IPS-20b (cell line): ENCODE data around the gene ISM1.
A peak's percentile ranks its signal among the peaks of the same experiment; 100 is the strongest.

ENCODE experiments used
- H3K27ac ChIP-seq: one replicate; pipeline ENCODE4 v1.5.1; 2013; ENCODE audit warnings: low read length
- H3K27me3 ChIP-seq: 2 replicates; pipeline ENCODE4 v1.6.1; 2013; ENCODE audit warnings: mild to moderate bottlenecking, low read length, inconsistent platforms; ENCODE audit not compliant: insufficient read depth
- H3K36me3 ChIP-seq: 2 replicates; pipeline ENCODE4 v1.6.1; 2013; ENCODE audit warnings: low read depth, mild to moderate bottlenecking, inconsistent platforms, low read length, moderate library complexity; ENCODE audit not compliant: insufficient read depth
- H3K4me1 ChIP-seq: 2 replicates; pipeline ENCODE4 v1.6.1; 2013; ENCODE audit warnings: mild to moderate bottlenecking, control low read depth, inconsistent platforms, low read length, moderate library complexity; ENCODE audit not compliant: insufficient read depth
- H3K4me3 ChIP-seq: 2 replicates; pipeline ENCODE4 v1.5.1; 2013; ENCODE audit warnings: mild to moderate bottlenecking, low read length, inconsistent platforms
- H3K9ac ChIP-seq: 2 replicates; pipeline ENCODE4 v1.6.1; 2013; ENCODE audit warnings: low read depth, mild to moderate bottlenecking, inconsistent platforms, low read length, moderate library complexity
- H3K9me3 ChIP-seq: 2 replicates; pipeline ENCODE4 v1.6.1; 2013; ENCODE audit warnings: mild to moderate bottlenecking, low read depth, low read length, inconsistent platforms; ENCODE audit not compliant: insufficient read depth

The ISM1 gene

DNA sequence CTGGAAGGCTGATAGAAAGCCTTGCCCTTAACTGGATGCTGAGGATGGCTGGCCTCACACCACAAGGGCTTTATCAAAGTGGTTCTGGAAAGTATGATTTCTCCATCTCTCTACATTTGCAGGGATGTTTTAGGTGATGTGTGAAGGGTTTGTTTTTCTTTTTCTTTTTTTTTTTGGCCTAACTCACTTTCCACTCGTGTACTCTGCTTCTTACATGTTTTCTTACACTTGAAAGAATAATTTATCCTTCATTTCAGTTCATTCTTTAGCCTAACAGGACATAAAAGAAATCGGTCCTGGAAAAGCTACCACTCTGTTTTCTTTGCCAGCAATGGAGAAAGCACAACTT is 41.2 kb downstream of the ISM1 start:
- no peak overlapping the region for H3K4me3 ChIP-seq
- no peaks in the 10 kb centered on the region for H3K4me1 ChIP-seq
- H3K9me3 ChIP-seq: no peaks in the 10 kb centered on the region
- H3K36me3 ChIP-seq: no peaks in the 10 kb centered on the region
- no peak overlapping the region for H3K9ac ChIP-seq
- no peak overlapping the region for H3K27ac ChIP-seq
- no peaks in the 10 kb centered on the region for H3K27me3 ChIP-seq

DNA sequence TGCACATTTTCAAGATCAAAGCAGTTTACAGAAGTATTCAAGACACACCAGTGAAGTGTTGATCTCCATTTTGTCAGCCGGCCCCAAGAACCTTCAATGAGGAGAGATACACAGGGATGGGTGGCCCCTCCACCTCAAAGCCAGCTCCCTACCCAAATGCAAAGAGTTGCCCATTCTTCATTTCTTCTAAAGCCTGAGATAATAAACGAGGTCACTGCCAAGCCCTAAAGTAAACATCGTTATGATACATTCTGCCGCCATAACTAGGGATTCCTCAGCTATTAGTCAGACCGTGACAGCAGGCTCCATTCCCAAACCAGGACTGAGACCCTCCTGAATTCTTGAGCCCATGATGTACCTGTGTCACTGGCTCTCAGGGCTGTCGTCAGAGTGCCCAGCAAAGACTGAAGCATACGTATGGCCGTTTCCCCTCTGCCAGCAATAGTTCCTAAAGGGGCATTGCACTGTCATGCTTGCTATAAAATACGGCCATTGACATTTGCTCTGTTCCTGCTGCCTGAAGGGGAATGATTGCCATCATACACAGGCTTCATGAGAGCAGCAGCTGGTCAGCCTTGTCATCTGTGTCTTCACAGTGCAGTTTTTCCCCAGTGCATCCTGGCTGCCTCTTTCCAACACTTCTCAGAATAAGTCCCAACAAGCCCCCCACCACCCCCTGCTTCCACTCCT is 41.7 kb downstream of the ISM1 start:
- Histone ChIP-seq H3K4me3 (no peak overlapping the region), H3K27me3 (no peaks in the 10 kb centered on the region), H3K9me3 (no peaks in the 10 kb centered on the region), H3K9ac (no peak overlapping the region), H3K27ac (no peak overlapping the region), H3K4me1 (no peaks in the 10 kb centered on the region), H3K36me3 (no peaks in the 10 kb centered on the region)

DNA sequence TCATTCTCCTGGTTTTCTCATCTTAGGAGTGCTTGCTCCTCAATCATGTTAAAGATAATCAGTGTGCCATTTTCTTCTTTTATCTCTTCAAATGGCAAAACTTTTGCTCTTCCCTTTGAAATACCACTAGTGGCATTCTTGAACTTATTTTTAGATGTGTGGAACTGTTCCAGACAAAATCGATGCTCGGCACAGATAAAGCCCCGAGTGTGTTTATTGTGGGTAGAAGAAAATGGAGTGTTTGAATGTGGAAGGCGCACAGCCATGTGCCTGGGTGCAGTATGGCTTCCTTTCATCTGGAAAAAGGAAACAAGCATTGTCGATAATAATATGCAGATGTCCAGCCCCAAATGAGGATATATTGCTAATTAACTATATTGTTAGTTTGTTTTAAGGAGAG is 42.4 kb downstream of the ISM1 start:
- H3K27me3 ChIP-seq: no peaks in the 10 kb centered on the region
- H3K4me1 ChIP-seq: no peaks in the 10 kb centered on the region
- H3K9me3 ChIP-seq: no peaks in the 10 kb centered on the region
- no peak overlapping the region for H3K4me3 ChIP-seq
- no peak overlapping the region for H3K9ac ChIP-seq
- no peaks in the 10 kb centered on the region for H3K36me3 ChIP-seq
- no peak overlapping the region for H3K27ac ChIP-seq

DNA sequence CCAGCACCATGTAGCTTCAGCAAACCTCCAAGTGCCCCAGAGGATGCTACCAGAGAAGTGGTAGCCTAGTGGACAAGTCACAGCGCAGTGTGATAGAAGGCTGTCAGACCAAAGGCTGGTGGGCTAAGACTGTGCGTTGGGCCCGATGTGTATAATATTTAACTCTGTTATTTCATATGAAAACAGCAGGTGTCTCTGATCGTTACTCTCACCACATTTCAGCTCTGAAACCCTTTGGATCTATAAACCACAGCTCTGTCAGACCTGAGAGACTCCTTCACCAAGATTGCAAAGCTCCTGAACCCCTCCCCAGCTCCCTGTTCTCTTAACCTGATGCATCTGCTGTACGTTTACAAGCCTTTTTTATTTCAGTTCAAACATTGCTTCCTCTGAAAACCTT is 43.8 kb downstream of the ISM1 start:
- no peak overlapping the region for H3K9ac ChIP-seq
- H3K27ac ChIP-seq: no peak overlapping the region
- no peaks in the 10 kb centered on the region for H3K9me3 ChIP-seq
- no peaks in the 10 kb centered on the region for H3K27me3 ChIP-seq
- H3K4me1 ChIP-seq: no peaks in the 10 kb centered on the region
- no peaks in the 10 kb centered on the region for H3K36me3 ChIP-seq
- no peak overlapping the region for H3K4me3 ChIP-seq

DNA sequence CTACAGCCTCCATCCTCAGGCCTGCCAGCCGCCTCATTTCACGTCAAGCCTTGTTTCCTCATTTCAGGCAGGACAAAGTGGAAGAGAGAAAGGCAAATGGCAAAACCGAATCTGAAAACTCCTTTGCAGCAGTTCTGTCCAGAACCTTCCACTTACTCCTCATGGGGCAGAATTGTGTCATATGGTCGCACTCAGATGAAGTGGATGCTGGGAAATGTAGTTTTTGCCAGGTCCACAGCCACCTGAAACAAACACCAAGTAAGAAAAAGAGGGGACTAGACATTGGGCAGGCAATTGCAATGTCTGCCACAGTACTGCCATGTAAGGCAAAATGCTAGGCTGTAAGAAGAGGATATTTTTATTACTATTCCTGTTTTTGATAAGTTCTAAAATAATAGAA is 44.9 kb downstream of the ISM1 start:
- Histone ChIP-seq H3K27me3 (no peaks in the 10 kb centered on the region), H3K9ac (no peak overlapping the region), H3K4me1 (no peaks in the 10 kb centered on the region), H3K27ac (no peak overlapping the region), H3K4me3 (no peak overlapping the region), H3K9me3 (no peaks in the 10 kb centered on the region), H3K36me3 (no peaks in the 10 kb centered on the region)

DNA sequence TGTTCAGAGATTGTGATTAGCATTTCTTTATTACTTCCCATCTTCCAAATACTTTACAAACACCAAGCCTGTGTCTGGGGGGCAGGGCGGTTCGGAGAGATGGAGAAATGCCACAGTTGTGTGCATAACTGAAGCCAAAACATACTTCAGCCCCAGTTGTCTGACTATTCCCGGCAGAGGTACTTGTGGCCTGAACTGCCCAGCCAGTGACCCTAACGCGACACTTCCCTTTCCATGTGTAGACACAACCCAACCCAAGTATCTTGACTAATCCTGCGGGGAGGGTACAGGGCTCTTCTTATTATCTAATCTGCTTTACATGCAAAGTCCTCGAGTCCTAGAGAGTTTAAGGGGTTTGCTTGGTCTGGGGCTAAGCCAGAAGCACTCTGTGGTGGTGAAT is 46.2 kb downstream of the ISM1 start:
- no peak overlapping the region for H3K9ac ChIP-seq
- H3K4me1 ChIP-seq: no peaks in the 10 kb centered on the region
- no peaks in the 10 kb centered on the region for H3K36me3 ChIP-seq
- H3K27me3 ChIP-seq: no peaks in the 10 kb centered on the region
- no peak overlapping the region for H3K4me3 ChIP-seq
- no peaks in the 10 kb centered on the region for H3K9me3 ChIP-seq
- H3K27ac ChIP-seq: no peak overlapping the region

DNA sequence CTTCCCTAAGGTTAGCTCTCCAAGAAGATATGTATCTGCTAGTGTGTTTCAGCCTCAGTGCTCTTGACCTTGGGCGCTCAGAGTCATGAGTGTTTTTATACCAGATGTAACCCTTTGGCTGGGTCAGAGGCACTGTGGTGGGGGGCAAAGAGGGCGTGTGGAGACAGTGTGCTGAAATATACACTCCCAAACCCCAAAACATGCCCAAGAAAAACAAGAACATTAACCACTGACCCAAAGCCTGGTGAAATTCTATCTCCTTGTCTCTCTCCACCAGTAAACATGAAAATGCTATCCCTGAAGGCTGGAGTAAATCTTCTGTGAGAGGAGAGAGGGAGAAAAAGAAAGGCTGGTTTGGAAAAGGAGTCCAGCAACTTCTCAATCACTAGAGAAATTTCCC is 47.9 kb downstream of the ISM1 start:
- no peak overlapping the region for H3K9ac ChIP-seq
- H3K9me3 ChIP-seq: no peaks in the 10 kb centered on the region
- H3K27ac ChIP-seq: no peak overlapping the region
- no peaks in the 10 kb centered on the region for H3K36me3 ChIP-seq
- no peaks in the 10 kb centered on the region for H3K4me1 ChIP-seq
- no peak overlapping the region for H3K4me3 ChIP-seq
- no peaks in the 10 kb centered on the region for H3K27me3 ChIP-seq

DNA sequence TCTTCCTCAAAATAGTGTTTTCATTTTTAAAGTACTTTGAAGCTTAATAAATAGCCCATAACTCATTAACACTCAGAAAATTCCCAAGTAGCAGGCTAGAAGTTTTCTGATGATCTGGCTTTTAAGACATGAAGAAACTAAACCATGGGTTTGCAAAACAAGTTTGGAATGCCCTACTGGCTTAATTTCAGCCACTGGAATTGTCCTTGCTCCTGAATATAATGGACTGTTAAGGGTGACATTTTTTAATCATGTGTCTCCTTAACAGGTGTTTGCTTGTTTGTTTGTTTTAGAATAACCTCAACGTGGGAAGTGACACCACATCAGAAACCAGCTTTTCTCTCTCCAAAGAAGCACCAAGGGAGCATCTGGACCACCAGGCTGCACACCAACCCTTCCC is 49.1 kb downstream of the ISM1 start:
- Histone ChIP-seq H3K9ac (no peak overlapping the region), H3K4me1 (peaks cover 4% of the 10 kb centered on the region; the same call in 1 of the 2 replicates), H3K27ac (no peak overlapping the region), H3K9me3 (no peaks in the 10 kb centered on the region), H3K36me3 (no peaks in the 10 kb centered on the region), H3K27me3 (no peaks in the 10 kb centered on the region), H3K4me3 (no peak overlapping the region)

DNA sequence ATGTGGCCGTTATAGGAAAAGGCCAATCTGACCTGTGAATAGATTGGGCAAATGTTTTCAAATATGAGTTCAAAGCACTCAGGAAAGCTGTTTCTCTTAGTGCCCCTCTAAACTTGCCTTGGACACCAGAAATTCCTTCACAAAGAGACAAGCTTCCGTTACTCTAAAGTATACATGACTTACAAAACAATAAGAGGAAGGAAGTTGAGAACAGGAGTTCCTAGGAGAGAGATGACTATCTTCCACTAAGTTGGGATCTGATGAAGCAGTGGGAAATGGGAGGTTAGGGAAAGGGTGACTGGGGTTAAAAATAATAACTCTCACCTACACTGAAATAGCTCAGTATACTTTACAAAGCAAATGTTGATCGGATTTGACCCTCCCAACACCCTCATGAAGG is 50.0 kb downstream of the ISM1 start:
- Histone ChIP-seq H3K27me3 (no peaks in the 10 kb centered on the region), H3K4me3 (no peak overlapping the region), H3K27ac (no peak overlapping the region), H3K4me1 (peaks cover 4% of the 10 kb centered on the region; the same call in 1 of the 2 replicates), H3K9me3 (no peaks in the 10 kb centered on the region), H3K36me3 (no peaks in the 10 kb centered on the region), H3K9ac (no peak overlapping the region)

DNA sequence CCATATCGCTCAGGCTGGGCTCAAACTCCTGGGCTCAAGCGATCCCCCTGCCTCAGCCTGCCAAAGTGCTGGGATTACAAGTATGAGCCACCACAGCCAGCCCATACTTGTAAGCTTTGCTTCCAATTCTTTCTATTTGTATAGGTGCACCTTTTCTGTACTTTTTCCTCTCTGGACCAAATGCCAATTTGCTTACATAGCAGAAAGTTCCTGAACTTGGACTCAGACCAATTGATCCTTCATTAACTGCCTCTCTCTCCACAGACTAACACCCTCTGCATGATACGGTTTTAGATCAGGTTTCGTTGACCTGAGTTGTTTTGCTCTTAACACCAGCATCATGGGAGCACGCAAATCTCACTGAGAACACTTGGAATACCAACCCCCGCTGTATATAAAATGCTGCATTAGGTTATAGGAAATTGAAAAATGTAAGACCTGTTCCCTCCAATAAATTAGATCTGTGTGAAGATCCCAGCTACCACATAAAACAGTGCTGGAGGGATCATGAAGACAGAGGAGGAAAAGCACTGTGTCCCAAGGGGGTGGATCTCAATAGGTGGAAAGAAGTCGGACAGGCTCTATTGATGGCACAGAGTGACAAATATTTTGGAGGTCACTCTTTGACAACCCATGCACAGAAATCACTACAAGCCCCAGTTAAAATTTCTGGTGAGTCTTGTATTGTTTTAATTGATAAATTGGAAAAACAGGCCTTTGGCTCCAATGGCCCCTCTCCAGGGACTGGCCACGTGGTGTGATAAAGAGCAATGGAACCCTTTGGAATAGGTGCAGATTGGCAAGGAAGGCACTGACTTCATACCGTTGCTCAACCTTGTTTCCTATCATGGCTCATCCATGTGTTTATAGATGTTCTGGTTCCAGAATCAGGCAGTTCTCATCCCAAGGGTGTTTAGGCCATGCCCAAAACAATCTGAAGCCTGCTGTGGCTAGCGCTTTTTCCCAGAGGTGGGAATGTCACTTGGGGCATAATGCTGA is 51.2 kb downstream of the ISM1 start:
- Histone ChIP-seq H3K4me3 (no peak overlapping the region), H3K36me3 (no peaks in the 10 kb centered on the region), H3K4me1 (peaks cover 4% of the 10 kb centered on the region; the same call in 1 of the 2 replicates), H3K9me3 (no peaks in the 10 kb centered on the region), H3K27me3 (no peaks in the 10 kb centered on the region), H3K27ac (no peak overlapping the region), H3K9ac (no peak overlapping the region)

DNA sequence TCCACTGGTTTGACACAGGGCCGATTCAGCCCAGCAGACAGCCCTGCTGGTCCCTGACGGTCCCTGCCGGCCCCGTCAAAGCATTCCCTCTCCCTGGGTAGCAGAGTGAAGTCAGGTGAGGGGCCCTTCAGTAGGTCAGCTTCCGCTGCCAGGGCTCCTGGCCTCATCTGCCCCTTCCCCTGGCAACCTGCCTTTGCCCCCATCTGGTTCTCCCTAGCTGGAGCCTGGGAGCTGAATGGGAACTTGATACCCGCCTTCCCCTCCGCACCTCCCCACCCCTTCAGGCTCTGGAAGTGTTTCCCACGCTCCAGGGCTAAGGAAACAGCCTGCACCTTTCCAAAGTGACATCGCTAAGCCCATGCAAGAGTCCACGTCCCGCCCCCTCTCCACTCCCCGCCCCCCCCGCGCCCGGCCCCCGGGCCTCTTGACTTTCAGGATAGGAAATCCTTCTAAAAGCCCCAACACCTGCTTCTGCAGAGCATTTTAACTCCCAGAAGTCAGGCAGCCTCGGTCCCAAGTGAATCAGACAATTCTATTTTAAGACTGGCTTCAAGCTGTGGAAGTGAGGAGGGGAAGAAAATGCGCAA is 53.3 kb downstream of the ISM1 start:
- Histone ChIP-seq H3K27me3 (no peaks in the 10 kb centered on the region), H3K36me3 (no peaks in the 10 kb centered on the region), H3K27ac (no peak overlapping the region), H3K9ac (no peak overlapping the region), H3K9me3 (no peaks in the 10 kb centered on the region), H3K4me1 (peaks cover 4% of the 10 kb centered on the region; the same call in 1 of the 2 replicates), H3K4me3 (peak overlapping the region; percentile 29; the same call in 1 of the 2 replicates)
